Measurements from ENCODE around the gene PLXNB1.

PLXNB1 gene

DNA sequence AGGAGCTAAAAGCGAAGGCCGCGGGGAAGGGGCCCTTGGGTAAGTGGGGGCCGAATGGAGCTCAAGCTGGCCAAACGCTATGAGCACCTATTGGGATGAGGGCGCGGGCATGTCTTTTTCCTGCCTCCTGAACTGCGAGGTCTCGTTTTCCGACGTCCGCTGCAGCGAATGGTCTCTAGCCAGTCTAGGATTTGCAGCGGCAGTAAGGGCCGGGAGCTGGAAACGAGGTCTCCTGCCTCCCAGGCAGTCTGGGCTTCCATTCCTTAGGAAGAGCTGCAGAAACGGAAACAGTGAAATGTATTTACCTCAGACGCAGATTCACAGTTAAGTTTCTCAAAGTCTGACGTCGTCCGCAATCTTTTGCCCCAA is 10.7 kb upstream of the PLXNB1 start:
- H3K4me3 ChIP-seq (ENCODE audit: low read depth, low read length): peak overlapping the region; percentile 97
- H3K9ac ChIP-seq: peak overlapping the region; percentile 9
- peaks cover 17% of the 10 kb centered on the region for H3K79me2 ChIP-seq
- H2AFZ ChIP-seq: peak overlapping the region; percentile 91
- H3K27me3 ChIP-seq (ENCODE audit: control insufficient read depth, insufficient read depth, low read length): no peaks in the 10 kb centered on the region
- no peaks in the 10 kb centered on the region for H3K36me3 ChIP-seq (ENCODE audit: control insufficient read depth, insufficient read depth, low read length)
- peak overlapping the region; percentile 90 for H3K27ac ChIP-seq
- TF ChIP-seq, protein P1, sequence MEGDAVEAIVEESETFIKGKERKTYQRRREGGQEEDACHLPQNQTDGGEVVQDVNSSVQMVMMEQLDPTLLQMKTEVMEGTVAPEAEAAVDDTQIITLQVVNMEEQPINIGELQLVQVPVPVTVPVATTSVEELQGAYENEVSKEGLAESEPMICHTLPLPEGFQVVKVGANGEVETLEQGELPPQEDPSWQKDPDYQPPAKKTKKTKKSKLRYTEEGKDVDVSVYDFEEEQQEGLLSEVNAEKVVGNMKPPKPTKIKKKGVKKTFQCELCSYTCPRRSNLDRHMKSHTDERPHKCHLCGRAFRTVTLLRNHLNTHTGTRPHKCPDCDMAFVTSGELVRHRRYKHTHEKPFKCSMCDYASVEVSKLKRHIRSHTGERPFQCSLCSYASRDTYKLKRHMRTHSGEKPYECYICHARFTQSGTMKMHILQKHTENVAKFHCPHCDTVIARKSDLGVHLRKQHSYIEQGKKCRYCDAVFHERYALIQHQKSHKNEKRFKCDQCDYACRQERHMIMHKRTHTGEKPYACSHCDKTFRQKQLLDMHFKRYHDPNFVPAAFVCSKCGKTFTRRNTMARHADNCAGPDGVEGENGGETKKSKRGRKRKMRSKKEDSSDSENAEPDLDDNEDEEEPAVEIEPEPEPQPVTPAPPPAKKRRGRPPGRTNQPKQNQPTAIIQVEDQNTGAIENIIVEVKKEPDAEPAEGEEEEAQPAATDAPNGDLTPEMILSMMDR (IDR thresholded peaks at IDR 0.05): no peak
- H3K4me1 ChIP-seq: peaks cover 16% of the 10 kb centered on the region
- H3K9me3 ChIP-seq (ENCODE audit: control insufficient read depth, low read length): no peaks in the 10 kb centered on the region
- peak overlapping the region; percentile 80 for H3K4me2 ChIP-seq (ENCODE audit: low read length)

DNA sequence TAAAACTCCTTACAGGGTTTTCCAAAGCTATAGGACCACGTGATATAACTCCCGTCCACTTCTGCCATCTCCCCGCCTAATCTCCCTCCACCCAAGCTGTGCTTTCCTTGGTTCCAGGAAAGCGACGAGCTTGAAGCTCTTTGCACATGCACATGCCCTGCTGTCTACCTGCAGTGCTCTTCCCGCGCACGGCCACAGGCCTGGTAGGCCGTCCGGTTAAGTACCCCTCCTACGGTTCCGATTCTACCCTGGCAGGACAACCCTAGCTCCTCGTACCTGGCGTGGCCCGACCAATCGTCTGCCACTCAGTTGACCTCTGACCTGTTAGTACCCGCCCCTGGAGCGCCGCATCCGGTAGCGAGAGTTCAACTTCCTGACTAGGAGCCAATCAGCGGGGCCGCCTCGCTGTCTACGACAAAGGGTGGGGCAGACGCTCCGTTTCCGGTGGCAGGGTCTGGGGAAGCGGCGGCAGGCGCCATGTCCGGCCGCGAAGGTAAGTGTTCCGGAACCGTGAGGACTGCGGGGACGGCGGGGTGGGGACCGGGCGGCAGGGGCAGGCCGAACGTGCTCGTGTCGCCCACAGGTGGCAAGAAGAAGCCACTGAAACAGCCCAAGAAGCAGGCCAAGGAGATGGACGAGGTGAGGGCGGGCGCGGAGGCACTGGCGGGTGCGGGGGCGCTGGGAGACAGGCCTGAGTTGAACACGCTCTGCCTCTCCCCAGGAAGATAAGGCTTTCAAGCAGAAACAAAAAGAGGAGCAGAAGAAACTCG is 10.1 kb upstream of the PLXNB1 start, which contains the start of the genes CCDC51 and TMA7:
TSS of gene CCDC51 (minus strand) at position 300 of the 770 bp plus-strand sequence. CDS start 4,991 bp downstream, outside the sequence.
TSS of gene TMA7 (plus strand) at position 438 of the 770 bp plus-strand sequence. CDS start at position 478, 40 bp downstream.
- Histone ChIP-seq H3K27ac (peak within 1 kb of the TSS; percentile 90), H3K79me2 (peaks cover 21% of the 10 kb centered on the region), H3K9me3 (ENCODE audit: control insufficient read depth, low read length) (no peaks in the 10 kb centered on the region), H3K4me1 (peaks cover 16% of the 10 kb centered on the region), H3K27me3 (ENCODE audit: control insufficient read depth, insufficient read depth, low read length) (no peaks in the 10 kb centered on the region), H3K9ac (peak within 1 kb of the TSS; percentile 9), H3K4me3 (ENCODE audit: low read depth, low read length) (peak within 1 kb of the TSS; percentile 97), H3K4me2 (ENCODE audit: low read length) (peak within 1 kb of the TSS; percentile 80), H3K36me3 (ENCODE audit: control insufficient read depth, insufficient read depth, low read length) (no peaks in the 10 kb centered on the region), H2AFZ (peak within 1 kb of the TSS; percentile 91)
- TF ChIP-seq, protein P1 (IDR thresholded peaks at IDR 0.05): no peak

- H2AFZ ChIP-seq: no peak overlapping the region
- no peaks in the 10 kb centered on the region for H3K36me3 ChIP-seq (ENCODE audit: control insufficient read depth, insufficient read depth, low read length)
- H3K4me3 ChIP-seq (ENCODE audit: low read depth, low read length): no peak overlapping the region
- peaks cover 24% of the 10 kb centered on the region for H3K79me2 ChIP-seq
- no peaks in the 10 kb centered on the region for H3K9me3 ChIP-seq (ENCODE audit: control insufficient read depth, low read length)
- peaks cover 16% of the 10 kb centered on the region for H3K4me1 ChIP-seq
- H3K4me2 ChIP-seq (ENCODE audit: low read length): no peak overlapping the region
- H3K27ac ChIP-seq: no peak overlapping the region
- TF ChIP-seq, protein P1 (IDR thresholded peaks at IDR 0.05): no peak
- H3K9ac ChIP-seq: no peak overlapping the region
- H3K27me3 ChIP-seq (ENCODE audit: control insufficient read depth, insufficient read depth, low read length): no peaks in the 10 kb centered on the region
Measured at GRCh38 chr3:48437812-48438211, 7.9 kb upstream of the PLXNB1 start.

DNA sequence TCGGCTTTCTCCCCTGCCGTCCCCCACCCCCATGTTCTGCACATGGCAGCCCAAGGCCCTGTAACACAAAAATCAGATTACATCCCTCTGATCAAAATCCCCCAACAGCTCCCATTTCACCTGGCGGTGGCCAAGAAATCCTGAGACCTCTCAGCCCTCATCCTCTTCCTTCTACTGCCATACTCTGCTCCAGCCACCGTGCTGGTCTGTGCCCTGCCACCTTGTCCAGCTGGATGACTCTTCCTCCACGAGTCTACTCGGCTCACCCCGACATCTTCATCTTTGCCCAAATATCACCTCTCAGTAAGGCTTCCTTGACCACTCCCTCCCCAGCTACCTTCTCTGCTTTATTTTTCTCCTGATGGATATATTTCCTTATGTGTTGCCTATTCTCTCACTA is 7.0 kb upstream of the PLXNB1 start:
- no peak overlapping the region for H3K27ac ChIP-seq
- no peak overlapping the region for H3K4me2 ChIP-seq (ENCODE audit: low read length)
- no peaks in the 10 kb centered on the region for H3K36me3 ChIP-seq (ENCODE audit: control insufficient read depth, insufficient read depth, low read length)
- H2AFZ ChIP-seq: no peak overlapping the region
- peaks cover 24% of the 10 kb centered on the region for H3K79me2 ChIP-seq
- H3K4me3 ChIP-seq (ENCODE audit: low read depth, low read length): no peak overlapping the region
- H3K4me1 ChIP-seq: peaks cover 16% of the 10 kb centered on the region
- no peaks in the 10 kb centered on the region for H3K27me3 ChIP-seq (ENCODE audit: control insufficient read depth, insufficient read depth, low read length)
- H3K9ac ChIP-seq: no peak overlapping the region
- TF ChIP-seq, protein P1 (IDR thresholded peaks at IDR 0.05): no peak
- no peaks in the 10 kb centered on the region for H3K9me3 ChIP-seq (ENCODE audit: control insufficient read depth, low read length)

DNA sequence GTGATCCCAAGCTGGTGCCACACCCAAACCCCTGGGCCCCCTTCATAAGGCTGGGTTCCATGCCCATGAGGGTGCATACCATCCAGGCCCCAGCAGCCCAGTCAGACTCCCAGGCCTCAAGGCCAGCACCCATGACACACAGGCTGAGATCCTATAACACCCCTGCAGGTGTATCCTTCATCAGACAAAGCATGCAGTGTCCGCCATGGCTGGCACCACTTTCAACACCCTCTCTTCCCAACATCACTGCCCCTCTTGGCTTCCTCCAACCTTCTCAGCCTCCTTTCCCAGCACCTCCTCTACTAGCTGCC is 6.5 kb upstream of the PLXNB1 start:
- peaks cover 16% of the 10 kb centered on the region for H3K4me1 ChIP-seq
- H2AFZ ChIP-seq: no peak overlapping the region
- no peak overlapping the region for H3K4me3 ChIP-seq (ENCODE audit: low read depth, low read length)
- H3K9me3 ChIP-seq (ENCODE audit: control insufficient read depth, low read length): no peaks in the 10 kb centered on the region
- no peak overlapping the region for H3K9ac ChIP-seq
- peaks cover 20% of the 10 kb centered on the region for H3K79me2 ChIP-seq
- H3K36me3 ChIP-seq (ENCODE audit: control insufficient read depth, insufficient read depth, low read length): no peaks in the 10 kb centered on the region
- H3K4me2 ChIP-seq (ENCODE audit: low read length): no peak overlapping the region
- H3K27me3 ChIP-seq (ENCODE audit: control insufficient read depth, insufficient read depth, low read length): no peaks in the 10 kb centered on the region
- H3K27ac ChIP-seq: no peak overlapping the region
- TF ChIP-seq, protein P1 (IDR thresholded peaks at IDR 0.05): no peak

Measured in parathyroid adenoma (tissue), 2 donors.